ENCODE measurements around the gene PTPN12.

- TF ChIP-seq CTCF (IDR thresholded peaks at IDR 0.05), result no peak
- TF ChIP-seq EZH2 (IDR thresholded peaks at IDR 0.05; ENCODE audit: borderline replicate concordance, insufficient read depth, low read depth, low read length, poor library complexity, severe bottlenecking), result no peak
Measured at GRCh38 chr7:77504951-77505350, 32.1 kb upstream of the PTPN12 start.

Measured in B cell (primary cell).